H1 (cell line): ENCODE data around the gene MRPL28. TPM values are rescaled to one million over a fixed set of nuclear protein-coding genes. Genes with fewer than 3 reads are reported as not detected.
A peak's percentile ranks its signal among the peaks of the same experiment; 100 is the strongest.

ENCODE experiments used
- CTCF ChIA-PET: fragments of 300-600 bp; sonication (Branson Sonifier 250); formaldehyde crosslinking; loops from one replicate; lab custom pipeline; 2021; ENCODE audit not compliant: partially characterized antibody; lab: Charles Lee
- POLR2A ChIA-PET: fragments of 300-600 bp; sonication (Branson Sonifier 250); formaldehyde crosslinking; loops from one replicate; lab custom pipeline; 2021; ENCODE audit warnings: inconsistent platforms; ENCODE audit not compliant: partially characterized antibody; lab: Charles Lee
- DNase-seq, 2 experiments: peaks; one replicate each; pipeline versions ENCODE4 v3.0.0 to v3.0.0-alpha.2; 2010 to 2022; ENCODE audit warnings: low spot score in 2 of 2, low read depth in 1 of 2, mixed read lengths in 1 of 2
- FAIRE-seq: peaks from 2 replicates; lab custom pipeline; 2011; peaks lifted over from hg19 to GRCh38; lab: Jason Lieb, UNC
- H2AFZ ChIP-seq: 2 replicates; pipeline ENCODE4 v1.8.1; 2012; ENCODE audit warnings: low read length, inconsistent platforms
- H2AK5ac ChIP-seq: 2 replicates; pipeline ENCODE4 v1.6.1; 2013; ENCODE audit warnings: low read depth, low read length
- H2BK120ac ChIP-seq: replicated peaks from 2 replicates; pipeline ENCODE3; 2013; ENCODE audit warnings: low read depth, low read length, inconsistent platforms
- H2BK12ac ChIP-seq: 2 replicates; pipeline ENCODE4 v1.6.1; 2013; ENCODE audit warnings: low read depth, low read length
- H2BK15ac ChIP-seq: 2 replicates; pipeline ENCODE4 v1.6.1; 2013; ENCODE audit warnings: low read length
- H2BK20ac ChIP-seq: 2 replicates; pipeline ENCODE4 v1.6.1; 2013; ENCODE audit warnings: low read length
- H2BK5ac ChIP-seq: 2 replicates; pipeline ENCODE4 v1.6.1; 2013; ENCODE audit warnings: low read depth, low read length
- H3K14ac ChIP-seq: 2 replicates; pipeline ENCODE4 v1.6.1; 2013; ENCODE audit warnings: inconsistent platforms; ENCODE audit not compliant: insufficient read length
- H3K18ac ChIP-seq: 2 replicates; pipeline ENCODE4 v1.6.1; 2013; ENCODE audit warnings: low read length; ENCODE audit errors: extremely low read depth
- H3K23ac ChIP-seq: 2 replicates; pipeline ENCODE4 v1.6.1; 2013; ENCODE audit warnings: inconsistent platforms; ENCODE audit not compliant: insufficient read length
- H3K23me2 ChIP-seq: 2 replicates; pipeline ENCODE4 v1.6.1; 2013; ENCODE audit warnings: low read depth, low read length
- H3K27ac ChIP-seq: 2 replicates; pipeline ENCODE4 v1.6.1; 2011; ENCODE audit warnings: low read depth, low read length, inconsistent platforms
- H3K27me3 ChIP-seq, 4 experiments: replicated peaks in 1 of 4; 1 replicate in 1 of 4; 2 replicates in 3 of 4; pipeline versions ENCODE4 v1.6.1 to v1.8.1; 2011 to 2013; ENCODE audit warnings: low read length in 3 of 4, mild to moderate bottlenecking in 3 of 4, inconsistent platforms in 2 of 4, mixed read lengths in 2 of 4, moderate library complexity in 1 of 4; ENCODE audit not compliant: control insufficient read depth in 3 of 4, insufficient read depth in 3 of 4; ENCODE audit errors: extremely low read depth in 1 of 4
- H3K36me3 ChIP-seq, 4 experiments: 2 replicates each; pipeline versions ENCODE4 v1.6.1 to v1.8.1; 2011 to 2013; ENCODE audit warnings: mild to moderate bottlenecking in 4 of 4, low read length in 3 of 4, moderate library complexity in 2 of 4, control low read depth in 1 of 4, inconsistent platforms in 1 of 4; ENCODE audit not compliant: insufficient read depth in 4 of 4, control insufficient read depth in 2 of 4
- H3K4ac ChIP-seq: replicated peaks from 2 replicates; pipeline ENCODE3; 2013; ENCODE audit warnings: low read length, low read depth, mixed read lengths, inconsistent platforms; ENCODE audit not compliant: insufficient read length
- H3K4me1 ChIP-seq, 4 experiments: replicated peaks in 1 of 4; 1 replicate in 1 of 4; 2 replicates in 3 of 4; pipeline versions ENCODE4 v1.6.1 to v1.8.1; 2011 to 2013; ENCODE audit warnings: low read length in 3 of 4, inconsistent platforms in 2 of 4, mixed read lengths in 1 of 4; ENCODE audit not compliant: insufficient read depth in 4 of 4, control insufficient read depth in 3 of 4
- H3K4me2 ChIP-seq, 2 experiments: 2 replicates each; pipeline versions ENCODE4 v1.6.1 to v1.8.1; 2011 to 2013; ENCODE audit warnings: low read depth in 2 of 2, low read length in 2 of 2, control low read depth in 1 of 2, inconsistent platforms in 1 of 2, mild to moderate bottlenecking in 1 of 2; ENCODE audit not compliant: insufficient read depth in 1 of 2
- H3K4me3 ChIP-seq, 4 experiments: fragments of 200-600, 300-600 bp in 1 of 4; sonication (generic), shearing (Covaris generic), sonication (Bioruptor Twin) in 1 of 4; 2 replicates each; pipeline versions ENCODE4 v1.5.1 to v1.8.1; 2011 to 2016; ENCODE audit warnings: low read length in 4 of 4, low read depth in 3 of 4, control low read depth in 2 of 4, inconsistent platforms in 2 of 4, mild to moderate bottlenecking in 2 of 4, mixed read lengths in 1 of 4, moderate library complexity in 1 of 4; ENCODE audit not compliant: insufficient read depth in 2 of 4; ENCODE audit errors: extremely low read depth in 1 of 4
- H3K56ac ChIP-seq: replicated peaks from 2 replicates; pipeline ENCODE3; 2013; ENCODE audit warnings: low read depth, mild to moderate bottlenecking, mixed read lengths, low read length, inconsistent platforms; ENCODE audit not compliant: insufficient read length
- H3K79me1 ChIP-seq: 2 replicates; pipeline ENCODE4 v1.6.1; 2013; ENCODE audit warnings: low read depth, low read length, control low read depth
- H3K79me2 ChIP-seq, 2 experiments: 2 replicates each; pipeline versions ENCODE4 v1.6.1 to v1.8.1; 2012 to 2013; ENCODE audit warnings: low read length in 2 of 2, mild to moderate bottlenecking in 2 of 2, inconsistent platforms in 1 of 2; ENCODE audit not compliant: insufficient read depth in 2 of 2, control insufficient read depth in 1 of 2
- H3K9ac ChIP-seq, 4 experiments: replicated peaks in 1 of 4; 1 replicate in 1 of 4; 2 replicates in 3 of 4; pipeline versions ENCODE4 v1.6.1 to v1.8.1; 2011 to 2013; ENCODE audit warnings: low read depth in 3 of 4, low read length in 3 of 4, control low read depth in 2 of 4, mild to moderate bottlenecking in 2 of 4, moderate library complexity in 2 of 4, inconsistent platforms in 1 of 4; ENCODE audit errors: extremely low read depth in 1 of 4
- H3K9me3 ChIP-seq, 2 experiments: 2 replicates each; pipeline versions ENCODE4 v1.6.1 to v1.8.1; 2012 to 2013; ENCODE audit warnings: mild to moderate bottlenecking in 2 of 2, moderate library complexity in 2 of 2, control low read depth in 1 of 2, inconsistent platforms in 1 of 2, low read depth in 1 of 2, low read length in 1 of 2, mixed read lengths in 1 of 2; ENCODE audit not compliant: insufficient read depth in 2 of 2
- H4K20me1 ChIP-seq, 2 experiments: replicated peaks in 1 of 2; 2 replicates each; pipeline versions ENCODE3 to v1.8.1; 2011 to 2013; ENCODE audit warnings: inconsistent platforms in 2 of 2, low read length in 2 of 2, mild to moderate bottlenecking in 1 of 2; ENCODE audit not compliant: insufficient read depth in 2 of 2, control insufficient read depth in 1 of 2
- H4K5ac ChIP-seq: 2 replicates; pipeline ENCODE4 v1.6.1; 2013; ENCODE audit warnings: low read length, low read depth, mixed read lengths, inconsistent platforms; ENCODE audit not compliant: insufficient read length
- H4K8ac ChIP-seq: 2 replicates; pipeline ENCODE4 v1.8.0; 2013; ENCODE audit warnings: mild to moderate bottlenecking, moderate library complexity, low read length, inconsistent platforms; ENCODE audit not compliant: insufficient read depth; ENCODE audit errors: extremely low read depth
- H4K91ac ChIP-seq: replicated peaks from 2 replicates; pipeline ENCODE3; 2013; ENCODE audit warnings: low read length, mixed read lengths, inconsistent platforms; ENCODE audit not compliant: insufficient read length
- BACH1 ChIP-seq: IDR thresholded peaks from 2 replicates; pipeline ENCODE4 v1.6.1; 2012; ENCODE audit warnings: low read length, improper control_type of control experiment
- EZH2 ChIP-seq: fragments of 200-600 bp; sonication (generic); IDR thresholded peaks from 2 replicates; pipeline ENCODE4 v1.7.1; 2012; ENCODE audit warnings: low read depth, mild to moderate bottlenecking, moderate library complexity, low read length, inconsistent platforms; ENCODE audit not compliant: severe bottlenecking
- GTF2F1 ChIP-seq: IDR thresholded peaks from 2 replicates; pipeline ENCODE4 v1.6.1; 2012; ENCODE audit warnings: low read depth, low read length, improper control_type of control experiment, borderline replicate concordance
- JUN ChIP-seq: IDR thresholded peaks from 2 replicates; pipeline ENCODE4 v1.6.1; 2011; ENCODE audit warnings: low read depth, mild to moderate bottlenecking, improper control_type of control experiment, low read length
- POLR2AphosphoS5 ChIP-seq: IDR thresholded peaks from 2 replicates; pipeline ENCODE4 v1.6.1; 2011; ENCODE audit warnings: low read depth, low read length
- POU5F1 ChIP-seq: IDR thresholded peaks from 2 replicates; pipeline ENCODE4 v1.6.1; 2011; ENCODE audit warnings: low read depth, mild to moderate bottlenecking, low read length, moderate library complexity
- RNF2 ChIP-seq: fragments of 200-900, 300-1000 bp; sonication (generic); IDR thresholded peaks from 2 replicates; pipeline ENCODE4 v1.7.1; 2016; ENCODE audit warnings: borderline replicate concordance, low read depth, mild to moderate bottlenecking, antibody characterized with exemption, low read length; ENCODE audit not compliant: poor library complexity, severe bottlenecking; ENCODE audit errors: missing control alignments
- SP2 ChIP-seq: IDR thresholded peaks from 2 replicates; pipeline ENCODE4 v1.6.1; 2012; ENCODE audit warnings: mild to moderate bottlenecking, low read length, inconsistent platforms
- TAF1 ChIP-seq: IDR thresholded peaks from 2 replicates; pipeline ENCODE4 v1.6.1; 2011; ENCODE audit warnings: mild to moderate bottlenecking, low read depth, low read length
- WGBS, 2 experiments: shearing (Covaris generic) in 1 of 2; methylation state at CpG; one replicate each; pipeline versions ENCODE4 v1.1.6 to v1.1.7; 2013 to 2015; ENCODE audit warnings: low lambda C conversion rate in 2 of 2, mixed read lengths in 2 of 2, inconsistent platforms in 1 of 2, low coverage in 1 of 2, missing lambda C conversion rate in 1 of 2; ENCODE audit not compliant: insufficient replicate concordance in 2 of 2, insufficient coverage in 1 of 2, insufficient read length in 1 of 2; ENCODE audit errors: extremely low coverage in 1 of 2, missing lambda C conversion rate in 1 of 2; 5-methylcytosine and 5-hydroxymethylcytosine counted together
- polyA plus RNA-seq, 7 experiments: library from polyadenylated mRNA; depleted of rRNA in 3 of 7; stranded (reverse) in 5 of 7; unstranded in 2 of 7; fragments of >200 nt in 5 of 7; fragments of 200-250 nt in 2 of 7; gene quantifications; 1 replicate in 5 of 7; 2 replicates in 1 of 7; 4 replicates in 1 of 7; pipeline versions ENCODE4 v1.2.1 to v1.2.3, GENCODE V29; 2011 to 2013; ENCODE audit warnings: missing spikeins in 2 of 7, mixed read lengths in 2 of 7
- total RNA-seq: library from RNA; stranded (reverse); fragmentation: NEBNext Ultra II Directional; extraction: Animal tissue kit (Norgen Biotek cat#: 25700); gene quantifications from 2 replicates; pipeline ENCODE4 v1.2.1, GENCODE V29; 2021
- TF ChIP-seq, protein P1 (sequence below): IDR thresholded peaks from 2 replicates; pipeline ENCODE4 v1.6.1; 2012; ENCODE audit warnings: low read length, inconsistent platforms

Gene MRPL28
- total and polyA plus RNA-seq, 2 of the 8 experiments (the other 6 are each of a cell fraction or from before 2014, with no cell fraction given) = 88.9 to 188 TPM

DNA sequence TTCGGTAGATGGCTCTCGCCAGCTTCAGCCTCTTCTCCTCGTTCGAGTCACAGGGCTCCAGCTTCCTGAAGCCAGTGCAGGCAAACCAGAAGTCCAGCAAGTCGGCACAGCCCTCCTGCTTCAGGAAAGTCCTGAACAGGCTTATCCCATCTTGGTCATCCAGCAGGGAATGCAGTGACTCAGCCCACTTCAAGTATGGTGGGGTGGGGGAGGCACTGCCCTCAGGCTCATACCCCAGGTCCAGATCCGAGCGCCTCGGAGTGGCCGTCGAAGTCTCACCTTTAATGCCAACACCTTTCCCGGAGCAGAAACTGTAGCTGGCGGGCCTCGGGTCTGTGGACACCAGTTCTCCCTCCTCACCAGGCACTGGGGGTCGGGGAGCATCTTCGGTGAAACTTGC, 23.8 kb downstream of the MRPL28 start:
- Histone ChIP-seq H4K5ac (no peak overlapping the region), H3K27ac (no peak overlapping the region), H4K8ac (no peak overlapping the region), H4K91ac (no peak overlapping the region), H3K79me2 (peaks cover 21 to 91% of the 10 kb centered on the region in 2 experiments; a peak in 3 of 4 replicates), H2BK5ac (no peak overlapping the region), H3K4me3 (no peak overlapping the region), H2BK20ac (no peak overlapping the region), H3K14ac (no peak overlapping the region), H3K4me2 (no peak overlapping the region), H3K36me3 (peaks cover 7 to 24% (median 10%) of the 10 kb centered on the region in 4 experiments; a peak in 6 of 8 replicates), H3K23me2 (peaks cover under 1% of the 10 kb centered on the region; the same call in 1 of the 2 replicates), H4K20me1 (peaks cover 19 to 43% of the 10 kb centered on the region in 2 experiments), H3K4me1 (peaks cover 0 to 2% (median 0%) of the 10 kb centered on the region in 4 experiments; a peak in 2 of 7 replicates), H3K27me3 (no peaks in the 10 kb centered on the region), H3K18ac (no peak overlapping the region), H3K23ac (no peak overlapping the region), H3K9ac (no peak overlapping the region), H2AK5ac (no peak overlapping the region), H2BK15ac (no peak overlapping the region), H2BK12ac (no peak overlapping the region), H3K56ac (no peak overlapping the region), H3K4ac (no peak overlapping the region), H3K9me3 (no peaks in the 10 kb centered on the region), H2AFZ (no peak overlapping the region), H3K79me1 (peaks cover 40% of the 10 kb centered on the region), H2BK120ac (no peak overlapping the region)
- FAIRE-seq = no peak
- ChIA-PET CTCF (interaction anchor here (1.0 to 2.4 kb wide), 6 partner anchors 9 to 37 kb away, joined by 3 to 12 read pairs (median 4); no protein-coding TSS in a partner anchor), POLR2A (interaction anchor here (0.8 to 1.8 kb wide), 3 partner anchors 10 to 36 kb away, joined by 3 to 4 read pairs (median 3); no protein-coding TSS in a partner anchor)
- peak in 1 of 2 experiments; percentile 40 for DNase-seq
- WGBS, 2 experiments = 93% methylated on average over 15 of the region's 15 CpGs; no CpG with 5 or more reads in 1 of the 2 experiments
- TF ChIP-seq TAF1 = no peak
- TF ChIP-seq POLR2AphosphoS5 = no peak
- no peak for TF ChIP-seq GTF2F1
- TF ChIP-seq BACH1 = no peak
- no peak for TF ChIP-seq POU5F1
- TF ChIP-seq RNF2 = no peak
- no peak for TF ChIP-seq EZH2
- TF ChIP-seq, protein P1, sequence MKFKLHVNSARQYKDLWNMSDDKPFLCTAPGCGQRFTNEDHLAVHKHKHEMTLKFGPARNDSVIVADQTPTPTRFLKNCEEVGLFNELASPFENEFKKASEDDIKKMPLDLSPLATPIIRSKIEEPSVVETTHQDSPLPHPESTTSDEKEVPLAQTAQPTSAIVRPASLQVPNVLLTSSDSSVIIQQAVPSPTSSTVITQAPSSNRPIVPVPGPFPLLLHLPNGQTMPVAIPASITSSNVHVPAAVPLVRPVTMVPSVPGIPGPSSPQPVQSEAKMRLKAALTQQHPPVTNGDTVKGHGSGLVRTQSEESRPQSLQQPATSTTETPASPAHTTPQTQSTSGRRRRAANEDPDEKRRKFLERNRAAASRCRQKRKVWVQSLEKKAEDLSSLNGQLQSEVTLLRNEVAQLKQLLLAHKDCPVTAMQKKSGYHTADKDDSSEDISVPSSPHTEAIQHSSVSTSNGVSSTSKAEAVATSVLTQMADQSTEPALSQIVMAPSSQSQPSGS = no peak
- TF ChIP-seq JUN = no peak
- TF ChIP-seq SP2 = no peak
